ENCODE results near the gene JAZF1.

GRCh38 chr7:28174442-28174841 is 6.2 kb downstream of the JAZF1 start:
- TF ChIP-seq POLR2A (IDR thresholded peaks at IDR 0.05) (no peak), CTCF (IDR thresholded peaks at IDR 0.05) (no peak), POLR2AphosphoS5 (IDR thresholded peaks at IDR 0.05; ENCODE audit: insufficient read depth in 1 of 2, low read depth in 1 of 2) (no peak)
